Measurements from ENCODE around the gene PP2D1. TPM values are rescaled to one million over a fixed set of nuclear protein-coding genes. Genes with fewer than 3 reads are reported as not detected.
A peak's percentile ranks its signal among the peaks of the same experiment; 100 is the strongest.

PP2D1 gene
- polyA plus RNA-seq, 2 of the 4 experiments (the other 2 are of a cell fraction): not detected

- WGBS (ENCODE audit: missing lambda C conversion rate): 83% methylated on average over 10 of the region's 10 CpGs
- POLR2A ChIA-PET: no interaction called here
- DNase-seq (ENCODE audit: low read depth in 1 of 2, low spot score in 1 of 2): no peak
- peak overlapping the region; percentile 56 to 78 for H3K27ac ChIP-seq
- FAIRE-seq: no peak
- ATAC-seq: peak; percentile 28 to 62
- H3K4me2 ChIP-seq: peak overlapping the region; percentile 65
- H3K9me3 ChIP-seq: no peaks in the 10 kb centered on the region
- no peak for TF ChIP-seq CEBPB (IDR thresholded peaks at IDR 0.05)
- TF ChIP-seq HMGXB4 (CRISPR knock-in tag; IDR thresholded peaks at IDR 0.05; ENCODE audit: borderline replicate concordance): no peak
- no peak for TF ChIP-seq BHLHE40 (IDR thresholded peaks at IDR 0.05; ENCODE audit: low read depth, low read length)
- no peak for TF ChIP-seq JUN (IDR thresholded peaks at IDR 0.05)
- no peak for TF ChIP-seq PBX3 (IDR thresholded peaks at IDR 0.05)
- no peak for TF ChIP-seq HDAC2 (IDR thresholded peaks at IDR 0.05)
- TF ChIP-seq POLR2A (IDR thresholded peaks at IDR 0.05; ENCODE audit: low read length): no peak
- no peak for TF ChIP-seq ZC3H11A (IDR thresholded peaks at IDR 0.05)
- TF ChIP-seq NFE2L2 (conservative IDR thresholded peaks at IDR 0.05; ENCODE audit: low read length): no peak
- no peak for TF ChIP-seq ESRRA (IDR thresholded peaks at IDR 0.05; ENCODE audit: borderline replicate concordance, low read length)
- TF ChIP-seq GATA3 (IDR thresholded peaks at IDR 0.05; ENCODE audit: borderline replicate concordance): no peak
- TF ChIP-seq BCL3 (IDR thresholded peaks at IDR 0.05): no peak
- no peak for TF ChIP-seq JUNB (IDR thresholded peaks at IDR 0.05)
- TF ChIP-seq EP300 (IDR thresholded peaks at IDR 0.05): no peak
- TF ChIP-seq MYC (IDR thresholded peaks at IDR 0.05; ENCODE audit: borderline replicate concordance, low read length): no peak
- TF ChIP-seq HEYL (CRISPR knock-in tag; IDR thresholded peaks at IDR 0.05): no peak
- TF ChIP-seq CHD4 (IDR thresholded peaks at IDR 0.05; ENCODE audit: borderline replicate concordance): no peak
- TF ChIP-seq SREBF2 (IDR thresholded peaks at IDR 0.05): no peak
- TF ChIP-seq PHF8 (IDR thresholded peaks at IDR 0.05; ENCODE audit: borderline replicate concordance, low read depth): no peak
- no peak overlapping the region for H3K4me3 ChIP-seq
- H3K4me1 ChIP-seq: peaks cover 38% of the 10 kb centered on the region
- CTCF ChIA-PET: interaction anchor here (0.6 kb wide), 1 partner anchor 74 kb away, joined by 6 read pairs; no protein-coding TSS in a partner anchor
These were observed 43.1 kb upstream of the PP2D1 start for GRCh38 chr3:20055020-20055775.

- peak overlapping the region; percentile 65 for H3K4me2 ChIP-seq
- POLR2A ChIA-PET: interaction anchor here (0.6 kb wide), 2 partner anchors 12 to 57 kb away, joined by 3 read pairs; no protein-coding TSS in a partner anchor
- DNase-seq (ENCODE audit: low read depth in 1 of 2, low spot score in 1 of 2): peak; percentile 92 to 94
- TF ChIP-seq GATA3 (IDR thresholded peaks at IDR 0.05; ENCODE audit: borderline replicate concordance) (peak; percentile 90), RARB (CRISPR knock-in tag; IDR thresholded peaks at IDR 0.05) (no peak), RNF2 (IDR thresholded peaks at IDR 0.05; ENCODE audit: borderline replicate concordance, low read depth) (no peak), HOXA7 (CRISPR knock-in tag; IDR thresholded peaks at IDR 0.05) (no peak), JUNB (IDR thresholded peaks at IDR 0.05) (peak; percentile 98), MAX (IDR thresholded peaks at IDR 0.05) (peak; percentile 77), CBX2 (IDR thresholded peaks at IDR 0.05; ENCODE audit: borderline replicate concordance, low read depth) (no peak), JUN (IDR thresholded peaks at IDR 0.05) (peak; percentile 91 to 96; a peak in 4 of 5 replicates), HOXB5 (CRISPR knock-in tag; IDR thresholded peaks at IDR 0.05) (peak; percentile 99), USF2 (IDR thresholded peaks at IDR 0.05) (no peak), MAFK (IDR thresholded peaks at IDR 0.05; ENCODE audit: partially characterized antibody) (peak; percentile 98), TP53 (CRISPR knock-in tag; IDR thresholded peaks at IDR 0.05) (no peak), RCOR1 (IDR thresholded peaks at IDR 0.05; ENCODE audit: low read depth, low read length) (no peak), BCL3 (IDR thresholded peaks at IDR 0.05) (peak; percentile 78; the same call in 1 of the 3 replicates), BHLHE40 (IDR thresholded peaks at IDR 0.05; ENCODE audit: low read depth, low read length) (no peak), CEBPB (IDR thresholded peaks at IDR 0.05) (peak; percentile 95 to 97), EP300 (IDR thresholded peaks at IDR 0.05) (peak; percentile 56 to 85; a peak in 3 of 5 replicates), PBX3 (IDR thresholded peaks at IDR 0.05) (peak; percentile 80; the same call in 1 of the 2 replicates)
These were observed 42.5 kb upstream of the PP2D1 start for GRCh38 chr3:20054549-20054987.

More at GRCh38 chr3:20054549-20054987, 42.5 kb upstream of the PP2D1 start:
- Histone ChIP-seq H3K27ac (peak overlapping the region; percentile 56 to 78), H3K4me3 (no peak overlapping the region), H3K4me1 (peaks cover 38% of the 10 kb centered on the region), H3K9me3 (no peaks in the 10 kb centered on the region)
- CTCF ChIA-PET: interaction anchor here (0.6 kb wide), 2 partner anchors 74 to 100 kb away, joined by 3 to 6 read pairs; no protein-coding TSS in a partner anchor
- FAIRE-seq: peak; percentile 76
- ATAC-seq: peak; percentile 94 to 97
- WGBS (ENCODE audit: missing lambda C conversion rate): 2% methylated on average over 4 of the region's 4 CpGs
